Cardiac muscle cell (in vitro differentiated cells and primary cell): ENCODE data around the gene CABP2. TPM values are rescaled to one million over a fixed set of nuclear protein-coding genes. Genes with fewer than 3 reads are reported as not detected.

Source experiments
- DNase-seq, 2 donors: peaks; one replicate each; pipeline versions ENCODE4 v3.0.0 to v3.0.0-alpha.2; 2010 to 2017; ENCODE audit warnings: low read depth in 1 of 2, low spot score in 1 of 2
- H3K27ac ChIP-seq: fragments of 200-600 bp; sonication (generic); 2 replicates; pipeline ENCODE4 v1.5.1; 2016
- H3K27me3 ChIP-seq: fragments of 200-600 bp; sonication (generic); 2 replicates; pipeline ENCODE4 v1.6.0; 2016; ENCODE audit warnings: control low read depth
- H3K36me3 ChIP-seq: fragments of 200-600 bp; sonication (generic); 2 replicates; pipeline ENCODE4 v1.5.1; 2016; ENCODE audit warnings: control low read depth
- H3K4me1 ChIP-seq: fragments of 200-600 bp; sonication (generic); 2 replicates; pipeline ENCODE4 v1.8.1; 2017; ENCODE audit warnings: low read depth, mild to moderate bottlenecking, mixed run types
- H3K4me3 ChIP-seq: fragments of 200-600 bp; sonication (generic); 2 replicates; pipeline ENCODE4 v1.5.1; 2016; ENCODE audit warnings: mild to moderate bottlenecking
- H3K9me3 ChIP-seq: fragments of 200-600 bp; sonication (generic); 2 replicates; pipeline ENCODE4 v1.5.1; 2017; ENCODE audit warnings: low read depth, mild to moderate bottlenecking, control low read depth
- CTCF ChIP-seq: IDR thresholded peaks from 2 replicates; pipeline ENCODE4 v1.5.1; 2012; ENCODE audit warnings: low read depth, mild to moderate bottlenecking, low read length
- polyA plus RNA-seq: library from polyadenylated mRNA; unstranded; fragments of >200 nt; fragmentation: Nextera tagmentation; extraction: Ambion mirVana; gene quantifications from 2 replicates; pipeline ENCODE4 v1.2.1, GENCODE V29; 2016
- total RNA-seq: library from RNA; depleted of rRNA; stranded (reverse); fragments of >200 nt; gene quantifications from 2 replicates; pipeline ENCODE4 v1.2.3, GENCODE V29; 2016

The CABP2 gene
- total and polyA plus RNA-seq, 2 experiments from 2014 or later: not detected

- DNase-seq: no peak
- TF ChIP-seq CTCF: no peak
- H3K9me3 ChIP-seq: no peaks in the 10 kb centered on the region
Observed at GRCh38 chr11:67498544-67498972, 24.7 kb downstream of the CABP2 start.

GRCh38 chr11:67497656-67498291, 25.5 kb downstream of the CABP2 start:
- Histone ChIP-seq H3K4me3 (no peak overlapping the region), H3K36me3 (peaks cover 4% of the 10 kb centered on the region), H3K4me1 (no peaks in the 10 kb centered on the region), H3K27ac (no peak overlapping the region), H3K9me3 (no peaks in the 10 kb centered on the region), H3K27me3 (no peaks in the 10 kb centered on the region)
- no peak for DNase-seq
- TF ChIP-seq CTCF: no peak

More at GRCh38 chr11:67498544-67498972, 24.7 kb downstream of the CABP2 start:
- peaks cover under 1% of the 10 kb centered on the region for H3K36me3 ChIP-seq
- no peaks in the 10 kb centered on the region for H3K4me1 ChIP-seq
- peaks cover 8% of the 10 kb centered on the region for H3K27me3 ChIP-seq
- H3K27ac ChIP-seq: no peak overlapping the region
- H3K4me3 ChIP-seq: no peak overlapping the region

- H3K4me1 ChIP-seq: no peaks in the 10 kb centered on the region
- no peak for DNase-seq
- no peak for TF ChIP-seq CTCF
Observed at GRCh38 chr11:67496113-67496512, 27.1 kb downstream of the CABP2 start.

GRCh38 chr11:67495234-67496005, 27.8 kb downstream of the CABP2 start:
- Histone ChIP-seq H3K9me3 (no peaks in the 10 kb centered on the region), H3K27me3 (no peaks in the 10 kb centered on the region), H3K4me3 (no peak overlapping the region), H3K36me3 (peaks cover 4% of the 10 kb centered on the region), H3K27ac (no peak overlapping the region), H3K4me1 (no peaks in the 10 kb centered on the region)
- no peak for TF ChIP-seq CTCF
- no peak for DNase-seq

More at GRCh38 chr11:67496113-67496512, 27.1 kb downstream of the CABP2 start:
- H3K9me3 ChIP-seq: no peaks in the 10 kb centered on the region
- no peak overlapping the region for H3K4me3 ChIP-seq
- H3K27me3 ChIP-seq: no peaks in the 10 kb centered on the region
- H3K27ac ChIP-seq: no peak overlapping the region
- H3K36me3 ChIP-seq: peaks cover 4% of the 10 kb centered on the region

GRCh38 chr11:67494371-67495233, 28.6 kb downstream of the CABP2 start:
- Histone ChIP-seq H3K36me3 (peaks cover 8% of the 10 kb centered on the region), H3K27me3 (no peaks in the 10 kb centered on the region)

More at GRCh38 chr11:67494371-67495233, 28.6 kb downstream of the CABP2 start:
- Histone ChIP-seq H3K4me1 (no peaks in the 10 kb centered on the region), H3K9me3 (no peaks in the 10 kb centered on the region), H3K4me3 (no peak overlapping the region), H3K27ac (no peak overlapping the region)
- no peak for DNase-seq
- TF ChIP-seq CTCF: no peak
